ENCODE data around the gene TRIM61. TPM values are rescaled to one million over a fixed set of nuclear protein-coding genes. Genes with fewer than 3 reads are reported as not detected.
"Not testable (repeated sequence)": the region's sequence is repeated elsewhere in the genome, so short reads cannot be mapped to it uniquely, and the experiment has no call there.

The TRIM61 gene
- total and polyA plus RNA-seq, 2 of the 4 experiments (the other 2 are of a cell fraction) = 1.5 to 4.7 TPM

GRCh38 chr4:165025782-165026181 is 48.3 kb upstream of the TRIM61 start:
- H3K9me1 ChIP-seq (ENCODE audit: insufficient read depth, low read length); H3K4ac ChIP-seq (ENCODE audit: low read depth, low read length); H4K5ac ChIP-seq (ENCODE audit: low read depth, low read length); in situ Hi-C loops (cut with MboI; ENCODE audit: low sequenced_read_pairs); H4K8ac ChIP-seq (ENCODE audit: low read depth in 2 of 2, low read length in 2 of 2); ATAC-seq (ENCODE audit: low read depth); H2AFZ ChIP-seq (replicated peaks; ENCODE audit: low read length, poor library complexity); H3K56ac ChIP-seq (ENCODE audit: extremely low read depth, insufficient read depth, low read length); POLR2A ChIA-PET (ENCODE audit: unreplicated experiment); H2BK120ac ChIP-seq (ENCODE audit: low read depth, low read length); intact Hi-C loops (cut with micrococcal nuclease); H3K79me1 ChIP-seq (ENCODE audit: low read depth in 1 of 2, low read length in 2 of 2); H2BK5ac ChIP-seq (ENCODE audit: low read depth, low read length, poor library complexity, severe bottlenecking); H3K9me3 ChIP-seq (ENCODE audit: control insufficient read depth, insufficient read depth, low read length); H3K27ac ChIP-seq (ENCODE audit: insufficient read depth, low read length); H3K9ac ChIP-seq (ENCODE audit: low read depth, low read length); H3K36me3 ChIP-seq (ENCODE audit: control insufficient read depth, insufficient read depth, low read length); DNase-seq; H2BK20ac ChIP-seq (ENCODE audit: low read depth, low read length); CTCF ChIA-PET; H4K91ac ChIP-seq (ENCODE audit: insufficient read depth, low read depth, low read length); BruUV-seq (replicated peaks); H3K23ac ChIP-seq (ENCODE audit: low read depth, low read length); H3K18ac ChIP-seq (ENCODE audit: low read depth, low read length); H3K4me3 ChIP-seq (ENCODE audit: insufficient read depth, low read depth, low read length); H2AK5ac ChIP-seq (ENCODE audit: low read depth, low read length); H4K20me1 ChIP-seq (ENCODE audit: insufficient read depth, low read length); dilution Hi-C loops (cut with HindIII; ENCODE audit: low sequenced_read_pairs, unreplicated experiment); H2AK9ac ChIP-seq (replicated peaks; ENCODE audit: low read depth, low read length, poor library complexity); H3K27me3 ChIP-seq (ENCODE audit: control insufficient read depth, insufficient read depth, low read length); H2BK15ac ChIP-seq (ENCODE audit: low read depth, low read length); H3K4me1 ChIP-seq (ENCODE audit: control insufficient read depth, insufficient read depth, low read length); H3K14ac ChIP-seq (replicated peaks; ENCODE audit: low read depth, low read length); H3K4me2 ChIP-seq (ENCODE audit: low read depth, low read length): not testable (repeated sequence)
- no CpG with 5 or more reads among the region's 8 CpGs for WGBS, 2 experiments (ENCODE audit: extremely low coverage in 2 of 2, insufficient read length in 1 of 2)

GRCh38 chr4:165019995-165020394 is 42.5 kb upstream of the TRIM61 start:
- H2AK5ac ChIP-seq (ENCODE audit: low read depth, low read length); H2BK15ac ChIP-seq (ENCODE audit: low read depth, low read length); POLR2A ChIA-PET (ENCODE audit: unreplicated experiment); H4K8ac ChIP-seq (ENCODE audit: low read depth in 2 of 2, low read length in 2 of 2); H4K91ac ChIP-seq (ENCODE audit: insufficient read depth, low read depth, low read length); H3K4me2 ChIP-seq (ENCODE audit: low read depth, low read length); H3K9me3 ChIP-seq (ENCODE audit: control insufficient read depth, insufficient read depth, low read length); H2BK120ac ChIP-seq (ENCODE audit: low read depth, low read length); H2BK20ac ChIP-seq (ENCODE audit: low read depth, low read length); H2AK9ac ChIP-seq (replicated peaks; ENCODE audit: low read depth, low read length, poor library complexity); H3K79me1 ChIP-seq (ENCODE audit: low read depth in 1 of 2, low read length in 2 of 2); H3K27me3 ChIP-seq (ENCODE audit: control insufficient read depth, insufficient read depth, low read length); ATAC-seq (ENCODE audit: low read depth); H4K20me1 ChIP-seq (ENCODE audit: insufficient read depth, low read length); H3K4me3 ChIP-seq (ENCODE audit: insufficient read depth, low read depth, low read length); H3K27ac ChIP-seq (ENCODE audit: insufficient read depth, low read length); H3K18ac ChIP-seq (ENCODE audit: low read depth, low read length); H3K4me1 ChIP-seq (ENCODE audit: control insufficient read depth, insufficient read depth, low read length); dilution Hi-C loops (cut with HindIII; ENCODE audit: low sequenced_read_pairs, unreplicated experiment); H3K23ac ChIP-seq (ENCODE audit: low read depth, low read length); CTCF ChIA-PET; in situ Hi-C loops (cut with MboI; ENCODE audit: low sequenced_read_pairs); H3K4ac ChIP-seq (ENCODE audit: low read depth, low read length); H2AFZ ChIP-seq (replicated peaks; ENCODE audit: low read length, poor library complexity); H2BK5ac ChIP-seq (ENCODE audit: low read depth, low read length, poor library complexity, severe bottlenecking); H3K9me1 ChIP-seq (ENCODE audit: insufficient read depth, low read length); intact Hi-C loops (cut with micrococcal nuclease); H4K5ac ChIP-seq (ENCODE audit: low read depth, low read length); H3K56ac ChIP-seq (ENCODE audit: extremely low read depth, insufficient read depth, low read length); H3K9ac ChIP-seq (ENCODE audit: low read depth, low read length); H3K36me3 ChIP-seq (ENCODE audit: control insufficient read depth, insufficient read depth, low read length); H3K14ac ChIP-seq (replicated peaks; ENCODE audit: low read depth, low read length); DNase-seq; BruUV-seq (replicated peaks): not testable (repeated sequence)
- no CpG with 5 or more reads among the region's 30 CpGs for WGBS, 2 experiments (ENCODE audit: extremely low coverage in 2 of 2, insufficient read length in 1 of 2)

Measured in IMR-90 (cell line).